Gastroesophageal sphincter (tissue), 3 donors: Measurements from ENCODE around the gene DOK5.

ENCODE experiments used
- POLR2A ChIP-seq, 2 donors: fragments of 450-650 bp; IDR thresholded peaks; one replicate each; pipeline ENCODE4 v1.6.1; 2017; ENCODE audit warnings: antibody characterized with exemption in 2 of 2, mild to moderate bottlenecking in 2 of 2, moderate library complexity in 1 of 2
- TF ChIP-seq, protein P1 (sequence below), 4 experiments: fragments of 200-600 bp in 2 of 4; fragments of 450-650 bp in 2 of 4; sonication (generic) in 1 of 4; IDR thresholded peaks; one replicate each; pipeline ENCODE4 v1.5.1; 2017 to 2019; ENCODE audit warnings: antibody characterized with exemption in 4 of 4, mild to moderate bottlenecking in 2 of 4, moderate library complexity in 2 of 4

DNA sequence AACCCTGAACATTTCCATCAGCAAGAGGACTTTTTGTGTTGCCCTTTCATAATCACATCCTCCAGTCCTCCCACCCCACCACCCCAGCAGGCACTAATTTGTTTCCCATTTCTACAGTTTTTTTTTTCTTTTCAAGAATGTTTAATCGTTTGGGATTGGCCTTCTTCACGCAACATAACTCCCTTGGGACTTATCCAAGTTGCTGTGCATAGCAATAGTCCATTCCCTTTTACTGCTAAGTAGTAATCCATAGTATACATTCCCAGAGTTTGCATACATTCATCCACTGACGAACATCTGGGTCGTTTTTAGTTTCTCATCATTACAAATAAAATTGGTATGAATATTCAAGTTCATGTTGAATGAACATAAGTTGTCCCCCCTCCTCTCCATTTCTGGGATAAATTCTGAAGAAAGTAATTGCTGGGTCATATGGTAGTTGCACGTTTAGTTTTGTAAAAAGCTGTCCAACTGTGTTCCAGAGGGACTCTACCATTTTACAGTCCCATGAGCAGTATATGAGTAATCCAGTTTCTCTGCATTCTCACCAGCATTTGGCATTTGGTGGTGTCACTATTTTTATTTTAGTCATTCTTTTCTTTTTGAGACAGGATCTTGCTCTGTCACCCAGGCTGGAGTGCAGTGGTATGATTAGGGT, 90.8 kb downstream of the DOK5 start:
- TF ChIP-seq, protein P1, sequence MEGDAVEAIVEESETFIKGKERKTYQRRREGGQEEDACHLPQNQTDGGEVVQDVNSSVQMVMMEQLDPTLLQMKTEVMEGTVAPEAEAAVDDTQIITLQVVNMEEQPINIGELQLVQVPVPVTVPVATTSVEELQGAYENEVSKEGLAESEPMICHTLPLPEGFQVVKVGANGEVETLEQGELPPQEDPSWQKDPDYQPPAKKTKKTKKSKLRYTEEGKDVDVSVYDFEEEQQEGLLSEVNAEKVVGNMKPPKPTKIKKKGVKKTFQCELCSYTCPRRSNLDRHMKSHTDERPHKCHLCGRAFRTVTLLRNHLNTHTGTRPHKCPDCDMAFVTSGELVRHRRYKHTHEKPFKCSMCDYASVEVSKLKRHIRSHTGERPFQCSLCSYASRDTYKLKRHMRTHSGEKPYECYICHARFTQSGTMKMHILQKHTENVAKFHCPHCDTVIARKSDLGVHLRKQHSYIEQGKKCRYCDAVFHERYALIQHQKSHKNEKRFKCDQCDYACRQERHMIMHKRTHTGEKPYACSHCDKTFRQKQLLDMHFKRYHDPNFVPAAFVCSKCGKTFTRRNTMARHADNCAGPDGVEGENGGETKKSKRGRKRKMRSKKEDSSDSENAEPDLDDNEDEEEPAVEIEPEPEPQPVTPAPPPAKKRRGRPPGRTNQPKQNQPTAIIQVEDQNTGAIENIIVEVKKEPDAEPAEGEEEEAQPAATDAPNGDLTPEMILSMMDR (IDR thresholded peaks at IDR 0.05), result no peak
- TF ChIP-seq POLR2A (IDR thresholded peaks at IDR 0.05), result no peak
